ENCODE results near the gene SLCO3A1. TPM values are rescaled to one million over a fixed set of nuclear protein-coding genes. Genes with fewer than 3 reads are reported as not detected.
A peak's percentile ranks its signal among the peaks of the same experiment; 100 is the strongest.

The SLCO3A1 gene
- total RNA-seq, 1 donor from 2014 or later, result 46.6 TPM

DNA sequence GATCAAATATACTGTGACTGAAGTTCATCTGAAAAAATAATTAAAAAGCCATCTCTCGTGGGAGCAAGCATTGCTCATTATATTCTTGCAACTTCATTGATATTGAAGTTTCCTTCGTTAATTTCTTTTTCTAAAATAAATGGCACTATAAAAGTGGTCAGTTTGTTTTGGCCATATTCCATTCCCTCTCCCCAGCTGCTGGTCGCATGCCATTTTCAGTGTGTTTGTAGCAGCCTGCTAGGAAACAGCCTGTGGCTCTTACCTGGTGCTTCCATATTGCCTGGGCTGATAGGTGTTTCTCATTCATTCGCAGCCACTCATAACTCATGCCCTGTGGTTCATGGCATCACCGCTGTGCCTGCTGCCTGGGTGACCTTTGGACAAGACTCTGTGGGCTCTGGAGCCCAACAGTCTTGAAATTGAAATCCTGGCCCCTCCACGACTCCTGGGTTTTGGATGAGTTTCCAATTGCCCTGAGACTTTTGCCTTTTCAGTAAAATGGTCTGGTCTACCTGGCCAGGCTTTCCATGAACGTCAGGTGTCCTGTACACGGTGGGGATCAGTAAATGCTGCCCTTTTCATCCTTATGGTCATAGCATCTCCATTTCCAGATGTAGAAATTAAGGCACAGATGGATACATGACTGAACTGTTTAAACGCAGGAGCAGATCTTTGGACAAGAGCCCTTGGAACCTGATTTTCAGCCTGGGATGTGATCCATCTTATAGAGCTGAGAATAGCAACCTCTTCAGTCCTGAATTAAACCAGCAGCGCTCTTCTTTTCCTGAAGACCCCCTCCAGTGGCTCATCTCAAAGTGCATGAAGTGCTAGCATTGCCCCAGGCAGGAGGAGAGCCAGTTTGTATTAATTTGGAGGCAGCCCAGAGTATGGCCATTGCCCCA lies 69.4 kb downstream of the SLCO3A1 start:
- ATAC-seq (ENCODE audit: poor library complexity) (peak; percentile 29), DNase-seq (no peak)
- intact Hi-C loops (cut with DNase I), result no loop called here

DNA sequence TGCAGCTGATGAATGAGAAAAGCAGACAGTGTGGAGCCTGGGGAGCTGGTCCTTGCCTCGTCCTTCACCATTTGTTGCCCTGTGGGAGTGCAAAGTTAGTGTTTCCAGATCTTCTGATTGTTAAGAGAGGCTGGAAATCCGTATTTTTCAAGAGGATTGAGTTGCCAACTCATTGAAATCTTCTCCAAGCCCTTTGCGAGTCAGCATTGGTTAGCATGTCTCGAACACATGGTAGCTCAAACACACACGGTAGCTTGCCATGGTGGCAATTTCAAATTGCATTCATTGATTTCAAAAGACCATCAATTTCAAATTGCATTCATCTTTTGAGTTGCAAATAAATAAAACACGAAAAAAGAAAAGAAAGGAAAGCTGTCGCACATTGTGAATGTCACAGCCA lies 70.7 kb downstream of the SLCO3A1 start:
- no peak for ATAC-seq (ENCODE audit: poor library complexity)
- DNase-seq, result no peak
- intact Hi-C loops (cut with DNase I), result no loop called here

DNA sequence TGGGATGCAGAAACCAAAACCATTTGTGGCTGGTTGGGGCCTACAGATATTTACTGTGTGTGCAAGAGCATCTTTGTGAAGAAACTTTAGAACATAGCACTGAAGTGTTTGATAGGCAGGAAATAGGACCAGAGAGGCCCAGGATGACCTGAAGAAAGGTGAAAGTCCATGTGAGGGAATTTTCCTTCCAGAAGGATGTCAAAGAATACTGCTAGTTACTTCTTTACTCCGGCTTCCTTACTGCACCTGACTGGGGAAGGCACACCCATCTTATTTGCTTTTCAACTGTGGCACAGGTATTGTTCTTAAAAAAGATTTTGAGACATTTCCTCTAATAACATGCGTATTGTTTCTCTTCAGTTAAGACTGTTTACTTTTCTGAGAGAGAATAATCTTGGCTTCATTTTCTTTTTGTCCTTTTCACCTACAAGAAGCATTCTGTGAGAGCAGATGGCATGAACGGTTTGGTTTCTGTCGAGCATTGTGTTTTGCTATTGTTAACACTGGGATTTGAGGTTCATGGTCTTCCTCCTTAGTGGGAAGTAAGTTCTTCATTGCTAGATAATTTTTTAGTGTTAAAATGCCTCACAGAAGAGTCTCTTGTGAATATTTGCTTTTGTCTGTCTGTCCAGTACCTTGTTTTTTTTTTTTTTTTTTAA lies 71.5 kb downstream of the SLCO3A1 start:
- intact Hi-C loops (cut with DNase I), result no loop called here
- no peak for ATAC-seq (ENCODE audit: poor library complexity)
- no peak for DNase-seq

DNA sequence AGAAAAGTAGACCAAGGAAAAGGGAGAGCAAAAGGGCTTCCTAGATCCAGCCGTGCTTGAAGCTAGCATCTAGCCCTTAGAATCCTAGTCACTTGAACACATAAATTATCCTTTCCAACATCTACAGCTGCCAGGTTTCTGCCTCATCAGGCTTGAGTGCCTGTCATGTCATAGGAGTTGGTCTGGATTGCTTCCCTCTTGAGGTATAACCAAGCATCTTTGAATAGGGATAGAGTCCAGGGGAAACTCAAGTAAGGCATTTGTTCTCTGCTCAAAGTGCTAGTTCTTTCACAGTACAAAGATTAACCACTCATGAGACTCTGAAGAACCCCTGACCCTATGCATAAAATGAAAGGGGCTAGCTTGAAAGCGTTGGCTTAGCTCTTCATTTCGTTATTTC lies 72.3 kb downstream of the SLCO3A1 start:
- no peak for DNase-seq
- ATAC-seq (ENCODE audit: poor library complexity), result no peak
- intact Hi-C loops (cut with DNase I), result no loop called here

DNA sequence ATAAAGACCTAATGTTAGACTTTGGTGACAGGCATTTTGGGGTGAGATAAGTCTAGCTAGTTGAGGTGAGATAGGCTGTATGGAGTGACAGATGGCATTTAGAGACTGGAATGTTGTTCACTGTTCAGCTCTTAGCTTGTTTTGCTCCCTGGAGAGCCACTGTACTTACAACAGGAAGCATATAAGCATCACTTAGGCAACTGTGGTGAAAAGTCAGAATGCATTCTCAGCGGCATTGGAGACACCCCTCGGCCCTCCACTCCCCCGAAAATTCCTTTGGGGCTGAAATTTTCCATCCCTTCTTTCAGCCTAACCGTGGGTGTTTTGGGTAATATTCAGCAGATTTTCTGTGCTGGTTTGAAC lies 73.4 kb downstream of the SLCO3A1 start:
- intact Hi-C loops (cut with DNase I), result no loop called here
- ATAC-seq (ENCODE audit: poor library complexity) (peak; percentile 23), DNase-seq (no peak)

DNA sequence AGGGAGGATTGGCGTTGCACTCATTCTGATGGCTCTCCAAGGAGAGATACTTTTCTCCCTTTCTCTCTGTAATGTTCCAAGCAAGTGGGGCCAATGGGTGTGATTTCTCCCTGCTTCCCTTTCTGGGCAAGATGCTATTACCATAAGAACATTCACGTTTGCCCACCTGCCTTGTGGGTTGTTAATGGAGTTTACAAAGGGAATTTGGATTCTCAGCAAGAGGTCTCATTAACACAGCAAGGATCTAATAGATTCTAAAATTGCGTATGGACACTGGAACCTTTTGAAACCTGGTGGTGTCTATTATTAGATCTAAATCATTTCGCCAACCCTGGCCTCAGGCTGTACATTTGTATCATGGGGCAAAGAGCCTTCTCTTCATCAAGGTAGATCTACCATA lies 74.1 kb downstream of the SLCO3A1 start:
- ATAC-seq (ENCODE audit: poor library complexity), result no peak
- intact Hi-C loops (cut with DNase I), result no loop called here

DNA sequence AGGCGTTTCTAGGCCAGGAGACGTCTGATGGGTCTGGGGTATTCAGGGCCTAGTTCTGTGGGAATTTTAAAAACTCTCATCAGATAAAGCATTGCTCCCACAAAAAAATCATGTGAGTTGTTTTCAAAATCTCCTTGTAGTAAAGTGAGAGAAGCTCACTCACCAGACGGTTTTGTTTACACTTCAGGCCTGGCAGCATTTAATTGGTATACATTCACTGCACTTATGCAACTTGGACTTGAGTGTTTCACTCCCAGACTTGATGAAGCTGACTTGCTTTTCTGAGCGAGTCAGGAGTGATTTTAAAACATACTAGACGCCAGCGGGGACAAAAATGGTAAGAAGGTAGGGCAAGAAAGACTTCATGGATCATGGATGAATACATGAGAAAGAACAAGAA lies 75.2 kb downstream of the SLCO3A1 start:
- DNase-seq (no peak), ATAC-seq (ENCODE audit: poor library complexity) (no peak)
- intact Hi-C loops (cut with DNase I), result no loop called here

More for the DNA sequence above, 74.1 kb downstream of the SLCO3A1 start:
- no peak for DNase-seq

DNA sequence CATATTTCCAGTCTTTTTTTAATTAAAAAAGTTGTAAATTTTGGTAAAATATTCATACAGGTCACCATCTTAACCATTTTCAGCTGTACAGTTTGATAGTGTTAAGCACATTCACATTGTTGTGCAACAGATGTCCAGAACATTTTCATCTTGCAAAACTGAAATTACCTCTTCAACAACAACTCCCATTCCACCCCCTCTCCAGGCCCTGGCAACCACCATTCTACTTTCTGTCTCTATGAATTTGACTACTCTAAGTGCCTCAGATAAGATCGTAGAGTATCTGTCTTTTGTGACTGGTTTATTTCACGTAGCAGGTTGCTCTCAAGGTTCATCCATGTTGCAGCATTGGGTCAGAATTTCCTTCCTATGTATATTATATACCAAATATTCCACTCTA lies 76.0 kb downstream of the SLCO3A1 start:
- intact Hi-C loops (cut with DNase I), result no loop called here
- ATAC-seq (ENCODE audit: poor library complexity) (peak; percentile 84), DNase-seq (no peak)

DNA sequence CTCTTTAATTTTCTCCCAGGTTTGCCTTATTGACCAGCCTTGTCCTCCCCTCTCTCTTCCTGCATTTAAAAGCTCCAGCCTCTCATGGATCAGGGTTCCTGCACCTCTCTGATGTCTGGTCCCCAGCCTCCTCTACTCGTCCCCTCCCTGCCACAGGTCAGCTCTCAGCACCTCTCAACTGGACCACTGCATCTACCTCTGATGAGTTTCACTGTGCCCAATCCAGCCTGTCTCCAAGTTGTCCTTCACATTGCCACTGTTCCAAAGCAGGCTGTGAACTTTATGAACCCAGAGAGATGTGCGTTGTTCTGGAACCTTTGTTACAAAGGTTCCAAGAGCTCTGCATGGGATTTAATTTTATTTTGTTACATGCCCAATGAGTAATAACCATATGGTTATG lies 76.6 kb downstream of the SLCO3A1 start:
- intact Hi-C loops (cut with DNase I), result no loop called here
- DNase-seq (no peak), ATAC-seq (ENCODE audit: poor library complexity) (peak; percentile 55)

DNA sequence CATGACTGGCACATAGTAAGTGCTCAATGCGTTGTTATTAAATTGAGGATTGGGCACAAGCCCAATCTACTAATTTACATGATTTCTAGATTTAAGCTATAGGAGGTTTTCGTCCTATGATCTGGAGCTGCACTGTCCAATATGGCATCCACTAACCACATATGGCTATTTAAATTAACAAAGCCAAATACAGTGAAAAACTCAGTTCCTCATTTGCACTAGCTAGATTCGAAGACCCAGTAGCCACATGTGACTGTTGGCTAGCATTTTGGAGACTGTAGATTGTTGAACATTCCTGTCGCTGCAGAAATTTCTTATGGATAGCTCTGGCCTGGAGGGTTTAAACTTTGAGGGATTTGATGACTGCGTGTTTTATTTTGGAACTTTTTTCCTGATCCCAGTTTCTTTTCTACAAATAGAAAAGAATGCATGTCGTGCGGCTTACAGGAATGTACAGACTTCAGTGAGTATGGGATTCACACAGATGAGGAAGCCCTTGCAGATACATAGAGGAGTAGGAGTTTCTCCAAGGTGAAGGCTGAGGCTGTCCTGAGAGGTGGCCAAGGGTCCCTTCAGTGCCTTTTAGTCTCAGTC lies 82.8 kb downstream of the SLCO3A1 start:
- intact Hi-C loops (cut with DNase I), result no loop called here
- DNase-seq (no peak), ATAC-seq (ENCODE audit: poor library complexity) (no peak)

DNA sequence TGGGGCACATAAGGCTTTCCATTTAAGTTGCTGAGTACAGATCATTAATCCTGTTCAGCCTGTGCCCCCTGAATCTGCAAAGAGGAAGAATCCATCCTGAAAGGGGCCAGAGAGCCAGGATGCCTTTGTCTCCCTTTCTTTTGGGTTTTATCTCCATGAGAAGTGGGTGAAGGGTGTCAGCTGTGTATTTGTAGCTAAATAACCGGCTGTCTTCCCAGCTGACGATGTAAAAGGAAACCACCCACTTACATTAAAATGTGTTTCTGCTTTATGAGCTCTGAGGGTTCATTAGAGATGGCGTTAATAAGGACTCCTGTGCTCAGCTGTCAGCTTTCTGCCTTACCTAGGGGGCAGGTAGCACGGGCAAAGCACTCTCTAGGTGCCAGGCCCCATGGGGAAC lies 83.4 kb downstream of the SLCO3A1 start:
- intact Hi-C loops (cut with DNase I), result no loop called here
- DNase-seq, result no peak
- ATAC-seq (ENCODE audit: poor library complexity), result no peak

DNA sequence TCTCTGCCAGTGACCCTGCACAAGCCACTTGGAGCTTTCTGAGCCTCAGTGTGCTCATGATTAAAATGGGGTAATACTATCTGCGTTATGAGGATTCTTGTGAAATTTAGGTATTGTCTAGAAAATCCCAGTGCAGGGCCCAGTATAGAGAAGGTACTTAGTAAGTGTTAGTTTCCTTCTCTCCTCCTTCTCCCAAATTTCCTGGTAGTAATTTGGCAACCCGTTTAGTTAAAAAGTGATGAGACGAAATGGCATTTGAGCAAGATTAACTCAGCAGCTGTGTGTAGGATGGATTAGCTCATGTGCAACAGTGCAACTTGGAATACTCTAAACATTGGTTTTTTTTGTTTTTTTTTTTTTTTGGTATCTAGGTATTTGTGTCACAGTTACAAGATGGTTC lies 84.6 kb downstream of the SLCO3A1 start:
- DNase-seq (no peak), ATAC-seq (ENCODE audit: poor library complexity) (no peak)
- intact Hi-C loops (cut with DNase I), result no loop called here

DNA sequence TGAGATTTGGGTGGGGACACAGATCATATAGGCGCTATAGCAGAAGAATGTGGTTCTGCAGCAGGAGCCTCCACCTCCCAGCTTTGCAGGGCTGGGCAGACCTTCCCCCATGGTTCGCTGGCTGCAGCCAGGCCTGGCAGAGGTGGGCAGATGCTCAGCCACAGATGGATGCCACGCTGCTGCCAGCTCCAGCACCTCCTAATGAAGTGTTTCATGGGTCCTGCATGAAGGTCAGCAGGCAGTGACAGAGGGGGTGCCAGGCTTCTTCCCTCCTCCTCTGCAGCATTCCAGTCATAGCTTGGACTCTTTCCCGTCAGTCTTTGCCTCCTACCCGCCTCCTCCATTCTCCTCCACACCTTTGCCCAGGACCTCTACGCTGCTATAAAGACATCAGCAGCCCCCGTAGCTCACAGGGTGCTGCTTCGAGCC lies 85.9 kb downstream of the SLCO3A1 start:
- DNase-seq (peak; percentile 83), ATAC-seq (ENCODE audit: poor library complexity) (peak; percentile 80)
- intact Hi-C loops (cut with DNase I), result no loop called here

DNA sequence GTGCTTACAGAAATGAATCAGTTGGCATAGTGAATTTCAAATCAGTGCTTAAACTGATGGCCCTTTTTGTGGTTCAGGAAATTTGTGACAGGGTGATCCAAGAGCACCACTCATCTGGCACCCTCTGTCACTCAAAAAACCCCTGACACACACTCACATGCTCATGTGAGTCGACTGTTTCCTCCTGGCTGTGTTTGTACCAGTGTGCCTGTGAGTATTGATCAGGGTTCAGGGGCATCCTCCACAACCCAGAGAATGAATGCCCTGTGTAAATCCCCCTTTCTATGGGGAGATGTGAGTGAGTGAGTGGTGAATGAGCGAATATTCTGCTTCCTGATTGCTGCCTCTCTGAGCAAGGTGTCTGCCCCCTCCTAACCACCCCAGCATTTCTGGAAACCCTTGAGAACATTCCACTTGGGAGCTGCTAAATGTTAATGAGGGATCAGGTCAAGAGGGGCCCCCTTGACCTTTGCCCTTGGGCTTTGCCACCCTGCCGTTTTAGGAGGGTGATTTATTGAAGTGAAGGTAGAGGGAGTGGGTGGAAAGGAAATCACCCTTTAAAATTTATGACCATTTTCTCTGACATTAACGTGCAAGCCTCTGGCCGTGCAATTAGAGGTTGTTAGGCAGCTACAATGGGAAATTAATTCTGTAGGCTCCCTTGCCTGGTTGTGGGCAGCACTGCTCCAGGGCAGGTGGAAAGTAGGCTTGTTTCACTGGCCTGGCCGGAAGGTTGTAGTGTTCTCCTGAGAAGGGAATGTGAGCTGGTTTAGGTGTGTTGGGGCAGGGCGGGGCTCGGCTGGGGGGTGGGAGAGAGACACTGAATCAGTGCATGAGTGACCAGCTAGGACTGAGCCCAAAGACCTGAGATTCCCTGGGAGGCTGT lies 87.2 kb downstream of the SLCO3A1 start:
- ATAC-seq (ENCODE audit: poor library complexity) (no peak), DNase-seq (no peak)
- intact Hi-C loops (cut with DNase I), result loop anchor here (5.0 to 10.0 kb wide), 2 partner anchors 78 to 124 kb away; no protein-coding TSS in a partner anchor

DNA sequence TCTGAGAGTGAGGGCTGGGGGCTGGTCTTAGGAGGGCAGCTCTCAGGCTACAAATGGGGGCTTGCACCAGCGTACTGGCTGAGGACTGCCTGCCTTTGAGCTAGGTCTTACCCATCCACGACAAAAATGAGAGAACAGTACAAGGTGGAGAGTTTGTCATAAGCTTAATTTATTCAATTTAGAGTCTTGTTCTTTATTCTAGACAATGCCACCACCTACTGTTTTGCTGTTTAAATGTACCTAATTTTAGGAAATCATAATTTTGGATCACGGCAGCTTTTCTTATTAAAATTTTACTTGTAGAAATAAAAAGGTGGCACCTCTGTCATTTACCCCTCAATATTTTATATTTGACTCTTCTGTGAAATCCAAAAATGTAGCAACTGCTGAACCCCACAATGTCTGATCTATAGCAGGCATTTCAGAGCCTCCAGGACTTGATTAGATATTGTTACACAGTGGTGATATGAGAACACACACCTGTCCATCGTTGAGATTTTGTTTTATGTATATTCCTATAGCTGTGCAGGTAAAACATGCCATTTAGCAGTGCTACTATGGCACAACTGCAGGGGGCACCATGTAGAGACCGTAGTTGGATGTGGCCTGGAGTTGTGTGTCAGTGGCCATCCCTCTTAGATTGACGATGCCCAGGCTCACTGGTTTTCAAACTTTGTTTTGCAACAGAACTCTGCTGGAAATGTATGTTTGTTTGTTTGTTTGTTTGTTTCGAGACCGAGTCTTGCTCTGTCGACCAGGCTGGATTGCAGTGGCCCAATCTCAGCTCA lies 88.6 kb downstream of the SLCO3A1 start:
- no peak for DNase-seq
- ATAC-seq (ENCODE audit: poor library complexity), result no peak
- intact Hi-C loops (cut with DNase I), result loop anchor here (5.0 to 10.0 kb wide), 2 partner anchors 80 to 123 kb away; no protein-coding TSS in a partner anchor

DNA sequence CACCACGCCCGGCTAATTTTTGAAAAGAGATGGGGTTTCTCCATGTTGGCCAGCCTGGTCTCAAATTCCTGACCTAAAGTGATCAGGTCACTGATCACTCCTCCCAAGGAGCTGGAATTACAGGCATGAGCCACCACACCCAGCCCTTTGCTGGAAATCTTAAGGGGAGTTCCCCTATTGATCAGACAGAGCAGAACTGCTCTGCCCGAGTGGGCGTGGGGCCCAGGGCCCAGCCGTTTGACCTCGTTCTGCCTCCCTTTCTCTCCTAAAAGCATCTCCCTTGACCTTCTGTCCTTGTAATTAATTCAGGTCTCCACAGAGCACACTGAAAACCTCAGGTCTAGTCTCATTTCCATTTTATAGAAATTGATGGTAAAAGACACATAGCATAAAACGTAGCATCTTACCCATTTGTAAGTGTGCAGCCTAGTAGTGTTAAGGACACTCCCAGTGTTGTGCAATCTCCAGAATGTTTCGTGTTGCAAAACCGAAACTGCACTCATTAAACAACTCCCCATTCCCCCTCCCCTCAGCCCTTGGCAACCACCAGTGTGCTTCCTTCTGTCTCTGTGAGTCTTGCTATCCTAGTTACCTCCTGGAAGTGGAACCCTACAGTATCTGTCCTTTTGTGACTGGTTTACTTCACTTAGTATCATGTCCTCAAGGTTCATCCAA lies 89.3 kb downstream of the SLCO3A1 start:
- peak; percentile 86 for ATAC-seq (ENCODE audit: poor library complexity)
- intact Hi-C loops (cut with DNase I), result loop anchor here (5.0 to 10.0 kb wide), 2 partner anchors 81 to 122 kb away; no protein-coding TSS in a partner anchor
- peak; percentile 83 for DNase-seq

DNA sequence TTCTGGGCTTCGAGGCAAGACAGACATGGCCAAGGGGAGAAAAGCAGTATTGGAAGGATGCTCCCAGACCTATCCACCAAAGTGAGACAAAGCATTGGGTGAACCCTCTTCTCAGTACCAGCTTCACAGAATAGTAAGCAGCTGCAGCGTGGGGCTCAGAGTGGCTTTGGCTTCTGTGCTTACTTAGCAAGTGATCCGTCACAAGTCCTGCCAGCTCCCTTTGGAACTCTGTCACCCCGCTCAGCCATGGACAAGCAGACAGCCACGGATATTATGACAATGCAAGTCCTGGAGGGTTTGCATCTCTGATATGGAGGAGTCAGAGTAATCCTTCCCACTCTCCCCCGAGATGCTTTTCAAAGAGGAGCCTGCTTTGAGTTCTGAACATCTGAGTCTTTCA lies 90.8 kb downstream of the SLCO3A1 start:
- DNase-seq (no peak), ATAC-seq (ENCODE audit: poor library complexity) (peak; percentile 26)
- intact Hi-C loops (cut with DNase I), result loop anchor here (5.0 to 10.0 kb wide), 2 partner anchors 82 to 120 kb away; no protein-coding TSS in a partner anchor

Measured in Right ventricle myocardium superior (tissue), 1 donor.